ENCODE data around the gene VSTM4. TPM values are rescaled to one million over a fixed set of nuclear protein-coding genes. Genes with fewer than 3 reads are reported as not detected.

The VSTM4 gene
- total RNA-seq, 3 donors from 2014 or later: 8.5 to 17.3 (median 9.5) TPM

GRCh38 chr10:48985621-48986158, 129.6 kb downstream of the VSTM4 start:
- no peak overlapping the region for H3K4me3 ChIP-seq
- H3K27ac ChIP-seq: no peak overlapping the region
- no peaks in the 10 kb centered on the region for H3K9me3 ChIP-seq
- H3K36me3 ChIP-seq: no peaks in the 10 kb centered on the region
- H3K27me3 ChIP-seq: no peaks in the 10 kb centered on the region
- intact Hi-C loops (cut with DNase I; ENCODE audit: low total_unique reads): no loop called here
- no peak for DNase-seq (ENCODE audit: low spot score in 2 of 2)
- H3K4me1 ChIP-seq: no peaks in the 10 kb centered on the region
- no peak for TF ChIP-seq POLR2A (IDR thresholded peaks at IDR 0.05)
- TF ChIP-seq, protein P1, sequence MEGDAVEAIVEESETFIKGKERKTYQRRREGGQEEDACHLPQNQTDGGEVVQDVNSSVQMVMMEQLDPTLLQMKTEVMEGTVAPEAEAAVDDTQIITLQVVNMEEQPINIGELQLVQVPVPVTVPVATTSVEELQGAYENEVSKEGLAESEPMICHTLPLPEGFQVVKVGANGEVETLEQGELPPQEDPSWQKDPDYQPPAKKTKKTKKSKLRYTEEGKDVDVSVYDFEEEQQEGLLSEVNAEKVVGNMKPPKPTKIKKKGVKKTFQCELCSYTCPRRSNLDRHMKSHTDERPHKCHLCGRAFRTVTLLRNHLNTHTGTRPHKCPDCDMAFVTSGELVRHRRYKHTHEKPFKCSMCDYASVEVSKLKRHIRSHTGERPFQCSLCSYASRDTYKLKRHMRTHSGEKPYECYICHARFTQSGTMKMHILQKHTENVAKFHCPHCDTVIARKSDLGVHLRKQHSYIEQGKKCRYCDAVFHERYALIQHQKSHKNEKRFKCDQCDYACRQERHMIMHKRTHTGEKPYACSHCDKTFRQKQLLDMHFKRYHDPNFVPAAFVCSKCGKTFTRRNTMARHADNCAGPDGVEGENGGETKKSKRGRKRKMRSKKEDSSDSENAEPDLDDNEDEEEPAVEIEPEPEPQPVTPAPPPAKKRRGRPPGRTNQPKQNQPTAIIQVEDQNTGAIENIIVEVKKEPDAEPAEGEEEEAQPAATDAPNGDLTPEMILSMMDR (IDR thresholded peaks at IDR 0.05): no peak
- TF ChIP-seq POLR2AphosphoS5 (IDR thresholded peaks at IDR 0.05): no peak

DNA sequence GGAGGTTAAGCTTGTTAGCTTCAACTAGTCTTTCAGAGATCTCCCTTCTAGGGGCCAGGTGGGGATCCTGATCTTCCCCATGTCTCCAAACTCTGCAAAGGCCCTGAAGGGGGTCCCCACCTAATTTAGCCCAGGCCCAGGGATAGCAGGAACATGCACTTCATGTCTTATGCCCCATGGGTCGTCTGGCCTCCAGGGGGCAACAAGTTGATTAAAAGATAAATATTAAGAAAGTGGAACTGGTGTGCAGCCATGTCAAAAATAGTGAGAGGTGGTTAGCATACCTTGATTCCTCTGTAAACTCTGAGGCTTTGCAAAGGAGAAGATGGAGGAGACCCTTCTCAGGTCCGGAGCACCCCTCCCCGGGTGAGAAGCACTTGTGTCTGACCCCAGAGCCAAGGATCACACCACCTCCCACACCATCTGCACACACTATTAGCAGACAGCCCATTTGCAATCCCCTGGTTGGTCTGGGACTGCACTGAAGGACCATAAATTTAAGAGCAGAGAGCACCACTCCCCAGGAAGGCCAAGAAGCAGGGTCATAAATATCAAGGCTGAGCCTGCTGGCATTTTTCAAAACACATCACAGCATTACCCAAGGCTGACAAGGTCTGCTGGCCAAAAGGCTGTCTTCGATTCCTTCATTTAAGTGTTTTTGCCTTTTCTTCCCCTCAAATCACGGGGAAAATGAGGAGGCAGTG, 131.5 kb downstream of the VSTM4 start:
- TF ChIP-seq, protein P1 (IDR thresholded peaks at IDR 0.05): no peak
- TF ChIP-seq POLR2AphosphoS5 (IDR thresholded peaks at IDR 0.05) (no peak), POLR2A (IDR thresholded peaks at IDR 0.05) (no peak)
- Histone ChIP-seq H3K4me1 (no peaks in the 10 kb centered on the region), H3K27ac (no peak overlapping the region), H3K4me3 (no peak overlapping the region), H3K27me3 (no peaks in the 10 kb centered on the region), H3K36me3 (no peaks in the 10 kb centered on the region), H3K9me3 (no peaks in the 10 kb centered on the region)
- DNase-seq (ENCODE audit: low spot score in 2 of 2): no peak
- intact Hi-C loops (cut with DNase I; ENCODE audit: low total_unique reads): no loop called here

- TF ChIP-seq POLR2AphosphoS5 (IDR thresholded peaks at IDR 0.05) (no peak), POLR2A (IDR thresholded peaks at IDR 0.05) (no peak)
- TF ChIP-seq, protein P1 (IDR thresholded peaks at IDR 0.05): no peak
- no peaks in the 10 kb centered on the region for H3K9me3 ChIP-seq
Observed at GRCh38 chr10:48982584-48982983, 132.7 kb downstream of the VSTM4 start.

GRCh38 chr10:48981310-48981907, 133.9 kb downstream of the VSTM4 start:
- Histone ChIP-seq H3K27ac (no peak overlapping the region), H3K4me1 (no peaks in the 10 kb centered on the region), H3K36me3 (no peaks in the 10 kb centered on the region), H3K9me3 (no peaks in the 10 kb centered on the region), H3K27me3 (no peaks in the 10 kb centered on the region), H3K4me3 (no peak overlapping the region)
- DNase-seq (ENCODE audit: low spot score in 2 of 2): peak in 1 of 2 donors; percentile 60
- intact Hi-C loops (cut with DNase I; ENCODE audit: low total_unique reads): no loop called here
- TF ChIP-seq POLR2AphosphoS5 (IDR thresholded peaks at IDR 0.05): no peak
- TF ChIP-seq, protein P1 (IDR thresholded peaks at IDR 0.05): peak; percentile 11 to 52 (median 39)

More at GRCh38 chr10:48982584-48982983, 132.7 kb downstream of the VSTM4 start:
- no peak overlapping the region for H3K27ac ChIP-seq
- H3K4me3 ChIP-seq: no peak overlapping the region
- DNase-seq (ENCODE audit: low spot score in 2 of 2): no peak
- no peaks in the 10 kb centered on the region for H3K36me3 ChIP-seq
- intact Hi-C loops (cut with DNase I; ENCODE audit: low total_unique reads): no loop called here
- no peaks in the 10 kb centered on the region for H3K4me1 ChIP-seq
- H3K27me3 ChIP-seq: no peaks in the 10 kb centered on the region

DNA sequence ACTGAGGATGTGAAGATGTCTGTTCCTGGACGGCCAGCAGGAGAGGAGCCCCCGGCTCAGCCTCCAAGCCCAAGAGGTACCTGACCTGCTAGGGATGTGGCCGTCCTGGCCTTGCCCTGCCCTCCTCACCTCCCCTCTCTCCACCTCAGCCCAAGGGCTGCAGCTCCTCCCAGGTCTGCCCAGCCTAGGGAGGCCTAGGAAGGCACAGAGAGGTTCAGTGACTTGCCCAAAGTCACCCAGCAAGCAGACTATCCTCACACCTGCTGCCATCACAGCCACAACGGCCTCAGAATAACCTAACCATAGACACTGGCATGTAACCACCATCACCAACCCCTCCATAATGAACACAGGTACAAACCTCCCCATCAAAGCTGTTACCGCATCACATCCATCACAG, 137.0 kb downstream of the VSTM4 start:
- H3K4me3 ChIP-seq: no peak overlapping the region
- H3K9me3 ChIP-seq: no peaks in the 10 kb centered on the region
- DNase-seq (ENCODE audit: low spot score in 2 of 2): no peak
- H3K4me1 ChIP-seq: no peaks in the 10 kb centered on the region
- H3K36me3 ChIP-seq: no peaks in the 10 kb centered on the region
- TF ChIP-seq POLR2A (IDR thresholded peaks at IDR 0.05): no peak
- no peak for TF ChIP-seq POLR2AphosphoS5 (IDR thresholded peaks at IDR 0.05)
- TF ChIP-seq, protein P1 (IDR thresholded peaks at IDR 0.05): no peak
- H3K27ac ChIP-seq: no peak overlapping the region
- intact Hi-C loops (cut with DNase I; ENCODE audit: low total_unique reads): no loop called here
- H3K27me3 ChIP-seq: no peaks in the 10 kb centered on the region
